GM21447 (cell line): ENCODE results near the gene TPSG1.
"Not testable (repeated sequence)": the region's sequence is repeated elsewhere in the genome, so short reads cannot be mapped to it uniquely, and the experiment has no call there.

Experiments used
- ATAC-seq: cut with Tn5 transposase; IDR thresholded peaks from one replicate; pipeline ENCODE4 v1.9.1; 2021; ENCODE audit not compliant: unreplicated experiment

The TPSG1 gene

DNA sequence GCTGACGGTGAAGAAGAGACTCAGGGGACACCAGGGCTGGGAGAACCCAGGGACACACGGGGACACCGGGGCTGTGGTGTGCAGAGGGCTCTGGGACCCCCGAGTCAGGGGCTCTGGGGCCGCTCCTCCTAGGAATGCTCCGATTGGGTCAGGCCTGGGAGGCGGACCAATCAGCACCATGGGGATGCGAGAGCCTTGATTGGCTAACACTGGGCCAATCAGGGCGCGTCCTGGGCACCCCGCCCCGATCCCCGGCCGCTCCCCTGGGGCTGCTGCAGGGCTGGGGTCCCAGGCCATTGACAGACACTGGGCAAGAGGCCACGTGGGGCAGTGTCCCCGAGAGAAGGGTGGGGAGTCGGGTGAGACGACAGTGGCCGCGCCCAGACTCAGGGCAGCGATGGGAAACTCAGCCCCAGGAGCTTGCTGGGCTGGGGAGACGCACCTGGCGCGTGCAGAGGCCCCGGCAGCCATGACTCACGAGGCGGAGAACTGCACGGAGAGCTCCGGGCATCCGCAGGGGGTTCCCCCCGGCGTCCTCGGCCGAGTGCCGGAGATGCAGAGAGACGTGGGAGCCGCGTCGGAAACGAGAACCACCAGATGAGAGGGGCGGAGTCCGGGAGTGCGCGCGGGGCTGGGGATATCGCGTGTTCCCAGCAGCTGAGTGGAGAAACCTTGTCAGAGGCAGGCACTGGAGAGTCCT lies 7.1 kb upstream of the TPSG1 start:
- ATAC-seq: not testable (repeated sequence)

DNA sequence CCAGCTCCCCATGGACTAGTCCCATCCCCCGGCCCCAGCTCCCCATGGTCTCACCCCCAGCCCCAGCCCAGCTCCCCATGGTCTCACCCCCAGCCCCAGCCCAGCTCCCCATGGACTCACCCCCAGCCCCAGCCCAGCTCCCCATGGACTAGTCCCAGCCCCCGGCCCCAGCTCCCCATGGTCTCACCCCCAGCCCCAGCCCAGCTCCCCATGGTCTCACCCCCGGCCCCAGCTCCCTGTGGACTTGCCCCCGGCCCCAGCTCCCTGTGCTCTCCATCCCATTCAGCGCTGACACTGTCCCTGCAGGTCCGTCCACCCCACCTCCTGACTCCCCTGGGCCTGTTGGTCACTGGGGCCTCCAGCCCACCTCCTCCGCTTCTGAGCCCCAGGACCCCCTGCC lies 6.2 kb upstream of the TPSG1 start:
- ATAC-seq: not testable (repeated sequence)

- not testable (repeated sequence) for ATAC-seq
Measured at GRCh38 chr16:1230471-1231212, 5.6 kb upstream of the TPSG1 start.

DNA sequence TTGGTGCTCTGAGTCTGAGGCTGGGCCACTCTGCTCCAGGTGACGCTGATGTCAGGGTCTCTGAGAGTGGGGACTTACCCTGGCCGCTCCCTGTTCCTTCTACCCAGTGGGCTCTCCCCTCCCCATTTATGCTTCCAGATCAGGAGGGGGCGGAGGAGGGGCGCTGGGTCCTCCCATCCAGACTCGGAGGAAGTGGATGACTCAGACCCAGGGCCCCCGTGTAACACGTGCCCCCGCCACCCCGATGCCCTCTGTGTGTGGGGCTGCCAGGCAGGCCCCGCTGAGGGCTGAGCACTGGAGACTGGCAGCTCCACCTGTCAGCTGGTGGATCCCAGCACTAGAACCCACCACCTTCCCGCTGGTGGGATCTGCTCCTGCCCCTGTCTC lies 5.0 kb upstream of the TPSG1 start, which contains the start of gene TPSB2:
Gene TPSB2, minus strand, starts transcription at position 101 of the 387 bp plus-strand sequence. CDS start 233 bp downstream, outside the sequence.
- not testable (repeated sequence) for ATAC-seq

DNA sequence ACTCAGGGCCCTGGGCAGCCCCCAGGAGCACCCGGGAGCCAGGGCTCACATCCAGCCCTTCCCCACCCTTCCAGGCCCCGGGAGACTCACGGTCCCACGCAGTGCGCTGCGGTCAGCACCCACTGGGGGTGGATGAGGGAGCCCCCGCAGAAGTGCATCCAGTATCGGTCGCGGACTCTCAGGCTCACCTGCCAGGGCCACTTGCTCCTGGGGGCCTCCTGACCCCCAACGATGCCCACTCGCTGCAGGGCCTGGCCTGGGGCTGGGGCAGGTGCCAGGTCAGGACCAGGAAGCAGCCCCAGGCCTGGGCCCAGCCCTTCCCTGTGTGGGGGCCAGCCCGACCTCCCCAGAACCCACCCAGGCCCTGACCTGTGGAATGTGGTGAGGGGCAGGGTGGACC lies 4.4 kb upstream of the TPSG1 start:
- not testable (repeated sequence) for ATAC-seq

- ATAC-seq: not testable (repeated sequence)
Measured at GRCh38 chr16:1228227-1228626, 3.2 kb upstream of the TPSG1 start.

- ATAC-seq: not testable (repeated sequence)
Measured at GRCh38 chr16:1226692-1227091, 1.6 kb upstream of the TPSG1 start.

GRCh38 chr16:1225728-1226311 lies 752 bp upstream of the TPSG1 start:
- not testable (repeated sequence) for ATAC-seq

- no peak for ATAC-seq
Measured at GRCh38 chr16:1224558-1224957, 510 bp downstream of the TPSG1 start.

DNA sequence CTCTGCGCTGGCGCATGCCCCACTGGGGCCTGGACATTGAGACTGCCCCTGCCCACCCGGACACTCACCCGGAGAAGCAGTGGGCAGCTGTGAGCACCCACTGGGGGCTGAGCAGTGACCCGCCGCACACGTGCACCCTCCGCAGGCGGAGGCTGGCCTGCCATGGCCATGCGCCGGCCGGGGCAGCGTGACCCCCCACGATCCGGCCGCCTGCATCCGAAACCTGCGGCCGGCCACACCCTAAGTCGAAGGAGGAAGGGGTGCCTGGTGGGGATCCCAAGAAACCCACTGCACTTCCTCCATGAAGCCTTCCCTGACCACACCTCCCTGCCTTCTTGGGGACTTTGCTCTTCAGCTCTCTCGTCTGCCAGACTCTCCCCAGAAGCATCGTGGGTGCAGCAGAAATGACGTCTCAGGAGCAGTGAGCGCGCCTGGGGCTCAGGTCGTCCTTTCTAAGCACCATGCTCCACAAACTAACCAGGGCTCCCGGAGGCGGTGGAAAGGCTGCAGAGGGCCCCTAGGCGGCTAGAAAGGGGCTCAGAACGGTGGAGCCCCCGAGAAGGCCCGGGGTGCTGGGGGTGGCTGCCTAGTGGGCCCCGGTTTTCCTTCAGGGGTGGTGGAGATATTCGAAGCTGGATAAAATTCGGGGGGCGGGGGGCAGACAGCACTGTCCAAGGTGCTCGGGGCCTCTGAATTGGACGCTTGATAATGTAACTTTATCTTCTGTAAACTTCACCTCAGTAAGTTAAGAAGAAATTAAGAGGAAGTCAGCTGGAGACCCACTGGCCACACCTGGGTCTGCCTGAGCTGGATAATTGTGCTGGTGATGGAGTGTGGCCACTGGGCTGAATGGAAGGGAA lies 1.5 kb downstream of the TPSG1 start:
- ATAC-seq: no peak

DNA sequence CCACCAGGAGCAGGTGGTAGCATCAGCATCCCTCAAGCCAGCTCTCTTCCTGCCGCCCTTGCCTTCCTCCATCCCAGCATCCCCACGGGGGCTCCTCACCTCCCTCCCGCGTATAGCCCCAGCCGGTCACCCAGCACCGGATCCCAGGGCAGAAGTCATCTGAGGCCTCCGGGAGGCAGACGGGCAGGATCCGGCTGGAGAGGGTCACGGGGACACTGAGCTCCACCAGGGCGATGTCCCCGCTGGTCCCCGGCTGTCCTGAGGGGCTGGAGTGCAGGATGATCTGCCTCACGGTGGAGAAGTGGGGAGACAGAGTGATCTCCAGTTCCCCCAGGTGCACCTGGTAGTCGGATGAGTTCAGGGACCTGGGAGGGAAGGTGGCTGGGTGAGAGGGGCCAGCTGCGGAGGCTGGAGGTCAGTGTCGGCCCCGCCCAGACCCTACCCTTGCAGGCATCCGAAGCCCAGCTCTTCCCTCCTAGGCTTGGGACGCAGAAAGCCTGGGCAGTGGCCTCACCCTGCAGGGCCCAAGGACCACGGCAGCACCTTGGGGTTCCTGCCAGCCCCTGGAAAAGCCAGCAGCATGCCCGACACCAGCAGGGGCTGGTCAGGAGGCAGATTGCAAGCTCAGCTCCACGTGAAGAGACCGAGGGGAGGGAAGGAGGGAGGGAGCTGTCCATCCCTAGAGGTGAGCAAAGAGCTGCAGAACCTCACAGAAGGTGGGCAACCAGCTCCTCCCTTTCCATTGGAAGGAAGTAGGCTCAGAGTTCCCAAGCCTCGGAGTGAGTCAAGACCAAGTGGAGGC lies 2.3 kb downstream of the TPSG1 start:
- ATAC-seq: no peak

DNA sequence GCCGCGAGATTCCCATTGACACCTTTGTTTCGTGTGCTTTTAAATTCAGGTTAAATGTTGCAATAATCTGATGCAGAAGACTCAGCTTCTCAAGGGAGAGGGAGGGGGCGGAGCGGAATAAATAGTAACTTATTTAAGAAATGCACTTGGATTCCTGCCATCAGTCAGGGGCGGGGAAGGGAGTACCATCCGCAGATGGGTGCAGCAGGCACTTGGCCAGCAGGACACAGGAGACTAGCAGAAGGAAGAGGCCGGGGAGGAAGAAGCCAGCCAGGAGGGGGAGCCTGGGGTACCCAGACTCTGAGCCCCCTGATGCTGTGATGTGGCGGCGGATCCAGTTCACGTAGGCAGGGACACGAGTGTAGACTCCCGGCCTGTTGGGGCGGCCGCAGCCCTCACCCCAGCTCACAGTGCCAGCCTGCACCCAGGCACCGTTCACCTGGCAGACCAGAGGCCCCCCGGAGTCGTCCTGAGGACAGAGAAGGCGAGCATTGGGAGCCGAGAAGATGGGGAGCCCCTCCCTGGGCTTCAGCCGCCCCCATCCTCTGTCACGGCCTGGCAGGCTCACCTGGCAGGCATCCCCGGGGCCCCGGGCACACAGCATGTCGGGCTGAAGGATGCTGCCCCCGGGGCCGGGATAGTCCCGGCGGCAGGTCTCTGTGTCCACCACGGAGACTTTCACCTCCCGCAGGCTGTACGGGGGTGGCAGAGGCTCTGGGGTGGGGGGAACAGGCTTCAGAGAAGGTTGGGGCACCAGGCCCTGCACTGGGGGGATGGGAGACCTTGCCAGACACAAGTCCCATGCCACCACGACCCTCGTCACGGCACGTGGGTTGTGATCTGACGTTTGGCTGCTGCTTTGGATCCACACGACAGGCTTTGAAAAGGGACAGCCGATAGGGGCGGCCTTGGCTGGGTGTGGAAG lies 3.2 kb downstream of the TPSG1 start:
- no peak for ATAC-seq

- ATAC-seq: no peak
Measured at GRCh38 chr16:1220841-1221627, 4.0 kb downstream of the TPSG1 start.

DNA sequence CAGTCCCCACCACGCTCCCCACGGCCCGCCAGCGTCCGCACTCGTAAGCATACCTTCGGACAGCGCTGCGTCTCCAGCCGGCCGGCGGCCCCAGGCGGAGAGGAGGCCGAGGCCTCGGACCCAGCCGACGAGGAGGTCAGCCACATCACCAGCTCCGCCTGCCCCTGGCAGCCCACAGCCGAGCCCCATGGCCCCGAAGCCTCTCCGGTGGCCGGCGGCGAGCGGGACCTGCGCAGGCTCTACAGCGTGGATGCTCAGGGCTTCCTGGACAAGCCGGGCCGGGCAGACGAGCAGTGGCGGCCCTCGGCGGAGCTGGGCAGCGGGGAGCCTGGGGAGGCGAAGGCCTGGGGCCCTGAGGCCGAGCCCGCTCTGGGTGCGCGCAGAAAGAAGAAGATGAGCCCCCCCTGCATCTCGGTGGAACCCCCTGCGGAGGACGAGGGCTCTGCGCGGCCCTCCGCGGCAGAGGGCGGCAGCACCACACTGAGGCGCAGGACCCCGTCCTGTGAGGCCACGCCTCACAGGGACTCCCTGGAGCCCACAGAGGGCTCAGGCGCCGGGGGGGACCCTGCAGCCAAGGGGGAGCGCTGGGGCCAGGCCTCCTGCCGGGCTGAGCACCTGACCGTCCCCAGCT lies 4.9 kb downstream of the TPSG1 start:
- no peak for ATAC-seq

GRCh38 chr16:1218930-1219611 lies 6.0 kb downstream of the TPSG1 start:
- ATAC-seq: no peak

GRCh38 chr16:1218061-1218929 lies 6.8 kb downstream of the TPSG1 start:
- ATAC-seq: no peak
